Stomach (tissue), 9 donors: ENCODE measurements around the gene ENTR1. TPM values are rescaled to one million over a fixed set of nuclear protein-coding genes. Genes with fewer than 3 reads are reported as not detected.
A peak's percentile ranks its signal among the peaks of the same experiment; 100 is the strongest.

Source experiments
- DNase-seq, 2 donors: peaks; one replicate each; pipeline versions ENCODE4 v3.0.0 to v3.0.0-alpha.2; 2013 to 2019
- H3K27ac ChIP-seq, 5 donors: fragments of 200-600 bp in 4 of 5; sonication (generic) in 4 of 5; one replicate each; pipeline ENCODE4 v1.5.1; 2013 to 2019; ENCODE audit warnings: mild to moderate bottlenecking in 1 of 5, moderate library complexity in 1 of 5
- H3K27me3 ChIP-seq, 3 donors: fragments of 200-600 bp; sonication (generic); one replicate each; pipeline ENCODE4 v1.5.1; 2017 to 2019; ENCODE audit warnings: mixed run types in 1 of 3
- H3K36me3 ChIP-seq, 4 donors: fragments of 200-600 bp; sonication (generic); 1 replicate in 3 of 4; 2 replicates in 1 of 4; pipeline ENCODE4 v1.5.1; 2016 to 2019
- H3K4me1 ChIP-seq, 4 donors: fragments of 200-600 bp; sonication (generic); one replicate each; pipeline ENCODE4 v1.5.1; 2016 to 2019
- H3K4me3 ChIP-seq, 4 donors: fragments of 200-600 bp; sonication (generic) in 3 of 4; one replicate each; pipeline ENCODE4 v1.5.1; 2016 to 2019; ENCODE audit warnings: mild to moderate bottlenecking in 1 of 4
- H3K9me3 ChIP-seq, 4 donors: fragments of 200-600 bp; sonication (generic); one replicate each; pipeline ENCODE4 v1.5.1; 2016 to 2019
- EP300 ChIP-seq: sonication (generic); formaldehyde crosslinking; IDR thresholded peaks from one replicate; pipeline ENCODE4 v1.6.1; 2017; ENCODE audit warnings: antibody characterized with exemption
- POLR2A ChIP-seq, 4 donors: fragments of 450-650 bp; IDR thresholded peaks; one replicate each; pipeline ENCODE4 v1.6.1; 2016; ENCODE audit warnings: antibody characterized with exemption in 4 of 4, control low read depth in 2 of 4, mild to moderate bottlenecking in 1 of 4, moderate library complexity in 1 of 4
- POLR2AphosphoS5 ChIP-seq, 3 donors: sonication (generic); formaldehyde crosslinking; IDR thresholded peaks; one replicate each; pipeline ENCODE4 v1.6.1; 2016; ENCODE audit warnings: antibody characterized with exemption in 3 of 3
- WGBS, 5 donors: extraction: QIAGEN DNeasy Blood & Tissue Kit in 3 of 5; methylation state at CpG; one replicate each; pipeline versions ENCODE4 v1.1.5 to v1.1.7; 2013 to 2018; 5-methylcytosine and 5-hydroxymethylcytosine counted together
- intact Hi-C: fragments of 100-400 bp; cut with DNase I; formaldehyde crosslinking; loops from one replicate; pipeline ENCODE4 v1.15.1; 2023; ENCODE audit warnings: low total_unique reads
- polyA plus RNA-seq, 3 donors: library from polyadenylated mRNA; stranded (reverse); fragments of 200-250 nt; gene quantifications; one replicate each; pipeline ENCODE4 v1.2.3, GENCODE V29; 2013
- total RNA-seq, 5 donors: library from RNA; depleted of rRNA; stranded (reverse); fragments of >200 nt; gene quantifications; one replicate each; pipeline versions ENCODE4 v1.1.0 to v1.2.3, GENCODE V29; 2014 to 2016
- TF ChIP-seq, protein P1 (sequence below), 7 experiments: fragments of 450-650 bp in 4 of 7; fragments of 200-600 bp in 3 of 7; sonication (generic) in 3 of 7; IDR thresholded peaks; one replicate each; pipeline ENCODE4 v1.5.1; 2016 to 2019; ENCODE audit warnings: antibody characterized with exemption in 7 of 7, control low read depth in 2 of 7, mild to moderate bottlenecking in 1 of 7
- donor health status: healthy with polysubstance abuse.
- donor health status: Bipolar disorder and iron deficiency.
- donor health status: healthy.

Gene ENTR1
- total and polyA plus RNA-seq, 8 donors: 20.6 to 184 (median 34.8) TPM

DNA sequence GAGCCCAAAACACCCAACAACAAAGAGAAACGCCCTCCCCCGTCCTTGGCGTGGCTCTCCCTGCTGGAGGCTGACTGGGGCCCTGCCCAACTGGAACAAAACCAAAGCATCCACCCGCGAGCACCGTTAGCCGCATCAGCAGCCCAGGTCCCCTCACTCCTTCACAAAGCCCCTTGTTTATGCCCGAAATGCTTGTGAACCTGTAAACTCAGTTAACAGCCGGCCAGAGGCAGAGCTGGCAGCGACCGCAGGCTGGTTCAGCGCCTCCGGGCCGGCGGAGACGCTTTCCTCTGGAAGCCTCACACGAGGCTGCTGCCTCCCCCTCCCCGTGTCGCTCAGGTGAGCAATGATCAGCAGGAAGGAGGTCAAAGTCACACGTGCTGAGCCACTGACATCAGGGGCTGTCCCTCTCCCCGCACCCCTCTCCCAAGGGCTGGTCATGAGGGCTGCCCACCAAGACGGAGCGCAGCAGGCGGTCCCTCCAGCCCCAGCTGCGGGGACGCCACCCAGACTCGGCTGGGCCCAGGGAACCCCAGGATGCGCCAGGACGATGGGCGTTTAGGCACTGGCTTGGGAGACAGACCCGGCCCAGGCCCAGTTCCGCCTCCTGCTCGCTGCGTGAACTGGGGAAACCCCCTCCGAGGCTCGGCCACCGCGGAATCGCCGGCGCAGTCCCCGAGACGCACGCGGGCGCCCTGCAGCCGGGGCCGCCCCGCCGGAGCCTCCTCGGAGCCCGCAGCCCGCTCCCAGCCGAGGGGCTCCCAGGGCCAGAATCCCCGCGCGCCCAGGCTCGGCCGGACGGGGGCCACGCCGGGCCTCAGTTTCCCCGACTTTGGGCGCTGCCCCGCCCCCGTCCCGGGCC, 11.0 kb downstream of the ENTR1 start:
- intact Hi-C loops: loop anchor here (10.0 kb wide), 1 partner anchor 65 kb away; no protein-coding TSS in a partner anchor
- DNase-seq: peak in 1 of 2 donors; percentile 46
- Histone ChIP-seq H3K27ac (peak overlapping the region in 4 of 5 donors; percentile 55 to 81 (median 68)), H3K9me3 (no peaks in the 10 kb centered on the region), H3K27me3 (no peaks in the 10 kb centered on the region), H3K4me3 (peak overlapping the region; percentile 71 to 98 (median 96)), H3K36me3 (peaks cover 30 to 73% (median 60%) of the 10 kb centered on the region in 4 donors), H3K4me1 (peaks cover 12 to 31% (median 26%) of the 10 kb centered on the region in 4 donors)
- TF ChIP-seq POLR2A (IDR thresholded peaks at IDR 0.05): no peak
- TF ChIP-seq, protein P1, sequence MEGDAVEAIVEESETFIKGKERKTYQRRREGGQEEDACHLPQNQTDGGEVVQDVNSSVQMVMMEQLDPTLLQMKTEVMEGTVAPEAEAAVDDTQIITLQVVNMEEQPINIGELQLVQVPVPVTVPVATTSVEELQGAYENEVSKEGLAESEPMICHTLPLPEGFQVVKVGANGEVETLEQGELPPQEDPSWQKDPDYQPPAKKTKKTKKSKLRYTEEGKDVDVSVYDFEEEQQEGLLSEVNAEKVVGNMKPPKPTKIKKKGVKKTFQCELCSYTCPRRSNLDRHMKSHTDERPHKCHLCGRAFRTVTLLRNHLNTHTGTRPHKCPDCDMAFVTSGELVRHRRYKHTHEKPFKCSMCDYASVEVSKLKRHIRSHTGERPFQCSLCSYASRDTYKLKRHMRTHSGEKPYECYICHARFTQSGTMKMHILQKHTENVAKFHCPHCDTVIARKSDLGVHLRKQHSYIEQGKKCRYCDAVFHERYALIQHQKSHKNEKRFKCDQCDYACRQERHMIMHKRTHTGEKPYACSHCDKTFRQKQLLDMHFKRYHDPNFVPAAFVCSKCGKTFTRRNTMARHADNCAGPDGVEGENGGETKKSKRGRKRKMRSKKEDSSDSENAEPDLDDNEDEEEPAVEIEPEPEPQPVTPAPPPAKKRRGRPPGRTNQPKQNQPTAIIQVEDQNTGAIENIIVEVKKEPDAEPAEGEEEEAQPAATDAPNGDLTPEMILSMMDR (IDR thresholded peaks at IDR 0.05): no peak
- TF ChIP-seq EP300: no peak
- TF ChIP-seq POLR2AphosphoS5 (IDR thresholded peaks at IDR 0.05): no peak
- WGBS, 5 donors: 0 to 3% (median 1%) methylated on average over 28 to 67 of the region's 67 CpGs

DNA sequence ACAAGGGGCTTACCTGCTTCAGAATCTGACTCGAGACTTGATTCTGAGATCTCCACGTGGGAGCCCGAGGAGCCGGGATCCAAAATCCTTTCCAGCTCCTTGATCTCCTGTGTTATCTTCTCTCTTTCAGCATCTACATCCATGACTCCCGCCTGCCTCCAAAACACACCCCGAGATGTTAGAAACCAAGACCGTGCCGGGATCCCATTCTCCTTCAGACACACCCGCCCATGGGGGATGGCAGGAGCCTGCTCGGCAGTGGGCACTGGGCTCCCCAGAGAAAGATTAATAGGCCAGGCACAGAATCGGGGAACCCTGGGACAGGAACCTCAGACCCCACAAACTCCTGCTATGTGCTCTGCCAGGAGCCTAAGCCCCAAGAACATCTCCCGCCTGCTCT, 12.1 kb downstream of the ENTR1 start:
- intact Hi-C loops: no loop called here
- Histone ChIP-seq H3K27ac (no peak overlapping the region), H3K36me3 (peaks cover 39 to 73% (median 60%) of the 10 kb centered on the region in 4 donors), H3K4me3 (peak overlapping the region in 1 of 4 donors; percentile 98), H3K27me3 (no peaks in the 10 kb centered on the region), H3K4me1 (peaks cover 12 to 31% (median 26%) of the 10 kb centered on the region in 4 donors), H3K9me3 (no peaks in the 10 kb centered on the region)
- no peak for DNase-seq
- TF ChIP-seq, protein P1 (IDR thresholded peaks at IDR 0.05): no peak
- TF ChIP-seq POLR2AphosphoS5 (IDR thresholded peaks at IDR 0.05) (no peak), POLR2A (IDR thresholded peaks at IDR 0.05) (no peak)
- WGBS, 5 donors: 94 to 97% (median 94%) methylated on average over 12 of the region's 12 CpGs

DNA sequence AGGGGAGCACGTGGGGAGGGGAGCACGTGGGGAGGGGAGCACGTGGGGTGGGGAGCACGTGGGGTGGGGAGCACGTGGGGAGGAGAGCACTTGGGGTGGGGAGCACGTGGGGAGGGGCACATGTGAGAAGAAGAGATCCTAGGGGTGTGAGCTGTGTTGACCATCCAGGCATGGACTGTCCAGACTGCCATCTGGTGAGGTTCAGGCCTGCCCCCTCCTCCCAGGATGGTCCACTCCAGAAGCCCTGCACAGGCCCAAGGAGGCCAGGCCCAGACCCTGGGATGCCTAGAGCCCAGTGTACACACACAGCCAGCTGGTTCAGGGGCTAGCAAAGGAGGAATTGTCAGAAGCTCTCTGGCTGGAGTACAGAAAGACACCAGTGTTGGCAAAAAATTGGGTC, 12.8 kb downstream of the ENTR1 start:
- Histone ChIP-seq H3K4me3 (no peak overlapping the region), H3K9me3 (no peaks in the 10 kb centered on the region), H3K36me3 (peaks cover 44 to 76% (median 65%) of the 10 kb centered on the region in 4 donors), H3K4me1 (peaks cover 12 to 31% (median 26%) of the 10 kb centered on the region in 4 donors), H3K27ac (no peak overlapping the region), H3K27me3 (no peaks in the 10 kb centered on the region)
- intact Hi-C loops: no loop called here
- TF ChIP-seq, protein P1 (IDR thresholded peaks at IDR 0.05): no peak
- no peak for TF ChIP-seq POLR2AphosphoS5 (IDR thresholded peaks at IDR 0.05)
- no peak for TF ChIP-seq POLR2A (IDR thresholded peaks at IDR 0.05)
- TF ChIP-seq EP300: no peak
- 60 to 83% (median 81%) methylated on average over 1 to 6 of the region's 6 CpGs; no CpG with 5 or more reads in 1 of the 5 donors for WGBS, 5 donors
- no peak for DNase-seq

DNA sequence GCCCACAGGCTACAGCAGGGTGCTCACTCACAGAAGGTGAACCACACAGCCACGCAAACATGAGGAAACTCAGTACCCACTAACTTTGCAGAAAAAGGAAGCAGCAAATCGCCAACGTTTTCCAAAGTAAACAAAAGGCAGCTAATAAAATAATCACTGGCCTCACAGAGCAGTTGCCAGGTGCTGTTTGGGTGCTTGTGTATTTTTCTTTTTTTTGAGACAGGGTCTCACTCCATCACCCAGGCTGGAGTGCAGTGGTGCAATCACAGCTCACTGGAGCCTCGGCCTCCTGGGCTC, 14.2 kb downstream of the ENTR1 start:
- no peak for DNase-seq
- intact Hi-C loops: no loop called here
- Histone ChIP-seq H3K27ac (no peak overlapping the region), H3K4me3 (no peak overlapping the region), H3K27me3 (no peaks in the 10 kb centered on the region), H3K36me3 (peaks cover 53 to 76% (median 68%) of the 10 kb centered on the region in 4 donors), H3K9me3 (no peaks in the 10 kb centered on the region), H3K4me1 (peaks cover 12 to 31% (median 26%) of the 10 kb centered on the region in 4 donors)
- WGBS, 5 donors: 48 to 64% (median 59%) methylated on average over 4 of the region's 4 CpGs
- TF ChIP-seq, protein P1 (IDR thresholded peaks at IDR 0.05): no peak
- no peak for TF ChIP-seq EP300
- no peak for TF ChIP-seq POLR2AphosphoS5 (IDR thresholded peaks at IDR 0.05)
- no peak for TF ChIP-seq POLR2A (IDR thresholded peaks at IDR 0.05)
